NAMALWA (cell line): Measurements from ENCODE around the gene MMP24OS.
"Not testable (repeated sequence)": the region's sequence is repeated elsewhere in the genome, so short reads cannot be mapped to it uniquely, and the experiment has no call there.

Experiments
- DNase-seq: peaks from one replicate; pipeline ENCODE4 v3.0.0-alpha.2; 2015; ENCODE audit warnings: low spot score

The MMP24OS gene

DNA sequence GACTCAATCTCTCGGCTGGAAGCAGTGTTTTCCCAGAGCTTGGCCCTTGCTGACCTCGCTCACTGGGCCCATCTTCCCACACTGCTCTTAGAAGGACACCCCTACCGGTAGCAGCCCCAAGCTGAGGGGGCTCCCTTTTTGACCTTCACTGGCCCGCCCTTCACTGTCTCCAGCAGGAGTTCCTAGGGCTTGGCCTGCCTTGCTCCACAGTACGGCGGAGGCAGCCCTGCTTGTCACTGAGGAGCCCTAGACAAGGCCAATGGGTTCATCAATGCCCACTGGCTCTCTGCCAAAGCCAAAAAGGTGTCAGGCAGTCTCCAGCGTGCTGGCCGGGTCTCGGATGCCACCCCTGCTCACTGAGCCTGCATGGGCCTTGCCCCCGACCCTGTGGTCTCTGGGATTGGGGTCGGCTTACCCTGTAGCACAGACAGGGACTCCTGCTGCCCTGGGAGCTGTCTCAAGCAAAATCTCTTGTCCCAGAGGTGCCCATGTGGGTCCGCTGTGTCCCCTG lies 2.1 kb downstream of the MMP24OS start:
- DNase-seq = no peak

DNA sequence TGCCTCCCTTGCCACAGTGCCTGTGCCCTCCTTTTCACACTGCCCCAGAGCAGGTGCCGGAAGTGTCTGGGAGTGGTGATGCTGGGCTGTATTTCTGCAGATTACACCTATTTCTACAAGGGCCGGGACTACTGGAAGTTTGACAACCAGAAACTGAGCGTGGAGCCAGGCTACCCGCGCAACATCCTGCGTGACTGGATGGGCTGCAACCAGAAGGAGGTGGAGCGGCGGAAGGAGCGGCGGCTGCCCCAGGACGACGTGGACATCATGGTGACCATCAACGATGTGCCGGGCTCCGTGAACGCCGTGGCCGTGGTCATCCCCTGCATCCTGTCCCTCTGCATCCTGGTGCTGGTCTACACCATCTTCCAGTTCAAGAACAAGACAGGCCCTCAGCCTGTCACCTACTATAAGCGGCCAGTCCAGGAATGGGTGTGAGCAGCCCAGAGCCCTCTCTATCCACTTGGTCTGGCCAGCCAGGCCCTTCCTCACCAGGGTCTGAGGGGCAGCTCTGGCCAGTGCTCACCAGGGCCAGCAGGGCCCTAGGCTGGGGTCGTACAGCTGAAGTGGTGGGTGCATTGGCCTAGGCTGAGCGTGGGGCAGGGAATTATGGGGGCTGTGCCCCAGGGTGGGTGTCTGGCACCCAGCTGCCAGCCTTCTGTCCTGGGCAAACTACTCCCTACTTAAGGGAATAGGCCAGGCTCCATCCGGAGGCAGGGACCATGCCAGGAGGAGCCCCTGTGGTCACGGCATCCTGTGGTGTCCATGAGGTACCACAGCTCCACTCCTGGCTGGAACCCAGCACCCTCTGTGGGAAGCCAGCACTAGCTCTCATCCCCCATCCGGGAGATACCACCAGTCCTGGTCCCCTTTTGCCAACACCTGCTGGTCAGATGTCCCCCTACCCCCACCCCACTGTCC lies 3.5 kb downstream of the MMP24OS start:
- no peak for DNase-seq

DNA sequence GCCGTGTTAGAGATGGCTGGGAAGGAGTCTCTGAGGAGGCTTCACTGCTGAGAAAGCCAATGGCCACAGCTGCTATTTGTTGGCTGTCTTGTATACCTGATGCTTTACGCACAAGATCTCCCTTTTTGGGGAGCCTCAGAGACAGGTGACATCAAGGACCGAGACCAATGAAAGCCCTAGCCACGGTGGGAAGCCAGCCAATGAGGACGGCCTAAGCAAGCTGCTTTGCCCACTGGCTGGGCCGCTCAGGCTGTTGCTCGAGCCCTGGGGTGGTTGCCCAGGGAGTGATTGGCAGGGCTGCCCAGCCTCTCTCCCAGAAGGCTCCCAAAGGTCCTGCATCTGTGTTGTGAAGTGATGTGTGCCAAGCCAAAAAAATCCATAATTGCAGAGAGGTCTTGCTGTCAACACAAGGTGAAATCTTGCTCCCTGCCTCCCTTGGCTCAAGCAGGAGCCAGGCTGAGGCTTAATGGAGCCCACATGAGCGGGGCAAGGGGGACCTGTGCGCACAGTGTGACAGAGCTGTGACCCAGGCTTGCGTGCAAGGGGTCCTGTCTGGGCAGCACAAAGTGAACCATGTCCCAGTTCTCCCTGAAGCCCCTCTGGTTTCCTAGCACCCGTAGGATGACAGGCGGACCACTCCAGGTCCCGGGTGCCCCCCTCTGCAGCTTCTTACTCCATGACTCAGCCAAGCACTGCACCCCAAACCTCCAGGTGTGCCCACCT lies 4.3 kb downstream of the MMP24OS start:
- no peak for DNase-seq

DNA sequence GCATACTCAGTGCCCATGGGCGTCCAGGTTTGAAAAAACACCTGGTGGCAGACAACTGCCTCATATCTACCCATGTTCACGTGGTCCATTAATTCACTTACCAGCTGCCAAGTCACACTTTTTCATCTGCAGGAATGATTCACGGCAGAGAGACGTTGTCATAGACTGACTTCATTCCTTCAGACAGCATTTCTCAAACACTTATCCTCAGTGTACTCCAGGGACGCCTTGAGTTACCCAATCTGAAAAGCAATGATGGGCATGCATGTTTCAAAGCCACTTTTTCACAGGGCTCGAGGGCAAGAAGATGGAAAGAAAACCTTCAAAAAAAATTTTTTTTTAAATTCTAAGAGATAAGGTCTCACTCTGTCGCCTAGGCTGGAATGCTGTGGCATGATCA lies 6.0 kb downstream of the MMP24OS start:
- DNase-seq = no peak

DNA sequence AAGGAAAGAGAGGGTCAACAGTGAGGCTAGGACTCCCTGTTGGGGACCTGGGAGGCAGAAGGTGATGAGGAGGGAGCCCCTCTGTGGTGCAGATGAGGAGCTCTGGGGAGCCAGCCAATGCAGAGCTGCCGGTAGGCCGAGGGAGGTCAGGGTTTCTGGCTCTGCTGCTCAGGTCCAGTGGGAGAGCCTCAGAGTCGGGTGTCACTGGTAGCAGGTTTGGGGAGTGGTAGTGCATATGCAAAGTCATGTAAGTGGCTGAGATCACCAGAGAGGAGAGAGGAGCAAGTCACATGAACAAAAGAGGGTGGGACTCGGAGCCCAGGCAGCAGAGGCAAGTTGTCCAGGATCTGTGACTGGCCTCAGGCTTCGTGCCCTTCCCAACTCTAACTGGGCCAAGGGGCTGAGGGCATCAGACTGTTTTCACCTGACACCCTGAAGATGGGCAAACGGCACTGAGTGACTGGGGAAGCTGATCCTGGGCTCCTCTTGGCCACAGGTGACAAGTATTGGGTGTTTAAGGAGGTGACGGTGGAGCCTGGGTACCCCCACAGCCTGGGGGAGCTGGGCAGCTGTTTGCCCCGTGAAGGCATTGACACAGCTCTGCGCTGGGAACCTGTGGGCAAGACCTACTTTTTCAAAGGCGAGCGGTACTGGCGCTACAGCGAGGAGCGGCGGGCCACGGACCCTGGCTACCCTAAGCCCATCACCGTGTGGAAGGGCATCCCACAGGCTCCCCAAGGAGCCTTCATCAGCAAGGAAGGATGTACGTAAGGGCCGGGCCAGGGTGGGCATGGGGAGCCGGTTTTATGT lies 6.6 kb downstream of the MMP24OS start:
- no peak for DNase-seq

DNA sequence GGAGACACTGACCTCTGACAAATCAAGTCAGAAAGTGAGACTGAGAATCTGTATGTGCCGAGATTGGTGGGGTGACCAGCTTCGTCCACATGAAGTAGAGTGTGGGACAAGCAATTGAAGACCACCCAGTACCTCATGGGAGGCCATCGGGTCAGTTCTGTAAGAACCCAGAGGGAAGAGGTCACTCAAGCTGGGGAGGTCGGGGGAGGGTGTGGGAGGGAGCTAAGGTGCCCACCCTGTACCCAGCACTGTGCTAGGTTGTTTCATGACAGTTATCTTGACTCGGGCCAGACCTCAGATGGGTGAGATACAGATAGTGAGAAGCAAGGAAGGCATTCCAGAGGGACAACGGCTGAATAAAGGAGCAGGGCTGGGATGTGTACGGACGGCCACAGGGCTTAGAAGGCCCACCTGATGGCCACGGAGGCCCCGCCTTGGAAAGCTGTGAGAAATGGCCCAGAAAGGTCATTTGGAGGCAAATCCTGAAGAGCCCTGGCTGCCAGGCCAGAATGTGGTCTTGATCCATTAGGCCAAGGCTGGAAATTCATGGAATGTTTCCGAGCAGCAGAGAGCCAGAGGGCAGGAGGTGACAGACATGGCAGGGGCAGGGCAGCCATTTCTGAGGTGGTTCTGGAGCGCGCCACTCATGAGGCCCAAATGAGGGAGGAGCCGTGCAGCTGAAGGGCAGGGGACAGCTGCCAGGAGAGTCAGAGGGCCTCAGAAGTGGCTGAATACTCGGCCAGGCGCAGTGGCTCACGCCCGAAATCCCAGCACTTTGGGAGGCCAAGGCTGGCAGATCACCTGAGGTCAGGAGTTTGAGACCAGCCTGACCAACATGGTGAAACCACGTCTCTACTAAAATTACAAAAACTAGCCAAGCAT lies 7.7 kb downstream of the MMP24OS start:
- DNase-seq = no peak

DNA sequence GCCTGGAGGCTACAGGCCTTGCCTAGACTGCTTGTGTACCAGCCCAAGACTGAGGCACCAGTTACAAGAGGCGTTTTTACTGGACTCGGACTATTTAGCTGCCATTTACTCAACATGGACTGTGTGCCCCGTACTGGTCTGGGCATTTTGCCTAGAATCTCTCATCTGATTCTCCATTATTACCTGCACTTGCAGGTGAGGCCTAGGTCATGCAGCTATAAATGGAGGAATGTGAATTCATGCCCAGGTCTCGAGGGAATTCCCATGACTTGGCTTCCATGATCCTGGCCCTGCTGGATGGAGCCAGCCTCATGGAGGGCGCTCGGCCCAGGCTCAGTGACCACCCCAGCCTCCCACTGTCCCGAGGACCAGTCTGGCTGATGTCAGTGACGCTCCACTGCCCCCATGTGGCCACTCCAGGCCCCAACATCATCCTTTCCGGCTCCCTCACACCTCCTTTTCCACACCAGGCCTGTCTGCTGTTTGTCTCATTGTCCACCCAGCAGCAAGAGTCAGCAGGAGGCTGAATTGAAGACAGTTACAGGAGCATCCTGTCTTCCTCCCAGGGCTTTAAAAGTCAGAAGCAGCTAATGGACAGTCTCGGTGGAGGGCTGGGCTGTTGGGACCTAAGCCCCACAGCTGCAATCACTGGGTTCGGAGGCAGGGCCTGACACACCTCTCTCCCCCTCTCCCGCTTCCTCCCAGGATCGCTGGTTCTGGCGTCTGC lies 8.7 kb downstream of the MMP24OS start:
- DNase-seq = peak; percentile 68

DNA sequence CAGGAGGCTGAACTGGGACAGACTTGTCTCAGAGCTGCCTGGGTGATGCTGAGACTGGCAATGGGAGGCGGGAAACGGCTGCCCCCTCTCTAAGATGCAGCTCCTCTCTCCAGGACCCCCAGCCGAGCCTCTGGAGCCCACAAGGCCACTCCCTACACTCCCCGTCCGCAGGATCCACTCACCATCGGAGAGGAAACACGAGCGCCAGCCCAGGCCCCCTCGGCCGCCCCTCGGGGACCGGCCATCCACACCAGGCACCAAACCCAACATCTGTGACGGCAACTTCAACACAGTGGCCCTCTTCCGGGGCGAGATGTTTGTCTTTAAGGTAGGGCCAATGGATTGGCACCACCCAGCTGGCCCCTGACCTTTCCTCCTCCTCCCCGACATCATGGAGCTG lies 10.8 kb downstream of the MMP24OS start:
- no peak for DNase-seq

DNA sequence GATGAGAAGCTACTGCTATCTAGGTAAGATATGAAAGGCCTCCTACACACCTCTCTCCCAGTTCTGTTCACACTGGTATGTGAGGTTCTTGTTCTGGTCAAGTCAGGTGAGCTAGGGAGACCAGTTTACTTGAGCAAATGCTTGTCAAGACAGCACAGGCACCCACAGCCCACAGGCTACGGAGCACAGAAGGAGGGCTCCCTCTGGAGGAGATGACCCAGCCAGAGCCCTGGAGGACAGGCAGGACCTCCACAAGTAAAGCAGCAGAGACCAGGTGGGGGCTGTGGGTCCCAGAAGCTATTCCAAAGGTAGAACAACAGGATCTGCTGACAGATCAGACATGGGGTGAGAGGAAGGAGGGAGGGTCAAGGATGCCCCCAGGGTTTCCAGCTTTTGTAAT lies 13.2 kb downstream of the MMP24OS start:
- no peak for DNase-seq

DNA sequence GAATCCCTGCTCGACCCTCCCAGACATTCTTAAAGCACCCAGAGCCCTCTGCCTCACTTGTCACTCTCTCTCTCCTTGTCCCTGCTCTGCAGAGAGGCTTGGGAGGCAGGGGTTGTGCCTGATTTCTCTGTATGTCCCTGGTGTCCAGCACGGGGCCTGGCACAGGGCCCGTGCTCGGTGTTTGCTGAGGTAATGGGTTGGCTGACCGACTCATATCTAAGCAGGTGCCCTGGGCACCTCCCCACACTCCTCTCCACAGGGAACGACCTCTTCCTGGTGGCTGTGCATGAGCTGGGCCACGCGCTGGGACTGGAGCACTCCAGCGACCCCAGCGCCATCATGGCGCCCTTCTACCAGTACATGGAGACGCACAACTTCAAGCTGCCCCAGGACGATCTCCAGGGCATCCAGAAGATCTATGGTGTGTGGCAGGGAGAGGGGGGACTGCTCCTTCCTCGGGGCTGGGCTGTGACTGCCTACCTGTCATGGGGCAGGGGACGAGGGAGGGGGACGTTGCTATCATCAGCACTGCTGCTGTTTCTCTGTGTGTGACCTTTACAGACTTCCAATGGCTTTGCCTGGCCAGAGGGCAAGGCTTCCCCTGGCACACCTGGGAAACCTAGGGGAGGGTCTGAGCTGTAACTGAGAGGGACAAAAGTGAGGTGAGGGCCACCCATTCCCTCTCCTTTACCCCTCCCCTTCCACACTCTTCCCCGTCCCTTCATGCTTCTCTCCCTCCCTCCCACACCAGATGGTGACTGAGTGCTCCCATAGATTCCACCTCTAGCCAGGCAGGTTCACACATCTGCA lies 14.2 kb downstream of the MMP24OS start:
- DNase-seq = no peak

DNA sequence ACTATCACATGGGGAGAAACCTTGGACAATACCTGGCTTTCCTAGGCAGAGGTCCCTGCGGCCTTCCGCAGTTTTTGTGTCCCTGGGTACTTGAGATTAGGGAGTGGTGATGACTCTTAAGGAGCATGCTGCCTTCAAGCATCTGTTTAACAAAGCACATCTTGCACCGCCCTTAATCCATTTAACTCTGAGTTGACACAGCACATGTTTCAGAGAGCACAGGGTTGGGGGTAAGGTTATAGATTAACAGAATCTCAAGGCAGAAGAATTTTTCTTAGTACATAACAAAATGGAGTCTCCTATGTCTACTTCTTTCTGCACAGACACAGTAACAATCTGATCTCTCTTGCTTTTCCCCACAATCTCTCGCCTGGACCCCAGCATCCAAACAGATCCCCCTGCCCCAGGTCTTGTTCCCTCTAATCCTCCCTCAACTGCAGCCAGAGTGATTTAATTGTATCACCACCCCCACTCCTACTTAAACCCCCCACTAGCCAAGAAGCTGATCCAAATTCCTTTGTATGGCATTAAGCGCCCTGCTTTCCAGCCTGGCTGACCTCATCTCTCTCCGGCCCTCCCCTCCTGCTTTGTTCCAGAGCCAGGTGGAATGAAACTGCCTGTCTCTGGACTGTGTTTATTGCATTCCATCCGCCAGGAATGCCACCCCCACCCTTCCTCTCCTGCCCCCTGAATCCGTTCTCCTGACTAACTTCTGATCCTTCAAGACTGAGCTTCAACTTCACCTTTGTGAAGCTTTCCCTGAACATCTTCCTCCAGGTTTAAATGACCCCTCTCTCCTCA lies 15.0 kb downstream of the MMP24OS start:
- not testable (repeated sequence) for DNase-seq

DNA sequence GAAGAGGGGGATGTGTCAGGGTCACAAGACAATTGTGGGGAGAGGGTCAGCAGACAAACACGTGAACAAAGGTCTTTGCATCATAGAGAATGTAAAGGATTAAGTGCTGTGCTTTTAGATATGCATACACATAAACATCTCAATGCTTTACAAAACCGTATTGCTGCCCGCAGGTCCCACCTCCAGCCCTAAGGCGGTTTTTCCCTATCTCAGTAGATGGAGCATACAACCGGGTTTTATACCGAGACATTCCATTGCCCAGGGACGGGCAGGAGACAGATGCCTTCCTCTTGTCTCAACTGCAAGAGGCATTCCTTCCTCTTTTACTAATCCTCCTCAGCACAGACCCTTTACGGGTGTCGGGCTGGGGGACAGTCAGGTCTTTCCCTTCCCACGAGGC lies 15.6 kb downstream of the MMP24OS start:
- DNase-seq = not testable (repeated sequence)

DNA sequence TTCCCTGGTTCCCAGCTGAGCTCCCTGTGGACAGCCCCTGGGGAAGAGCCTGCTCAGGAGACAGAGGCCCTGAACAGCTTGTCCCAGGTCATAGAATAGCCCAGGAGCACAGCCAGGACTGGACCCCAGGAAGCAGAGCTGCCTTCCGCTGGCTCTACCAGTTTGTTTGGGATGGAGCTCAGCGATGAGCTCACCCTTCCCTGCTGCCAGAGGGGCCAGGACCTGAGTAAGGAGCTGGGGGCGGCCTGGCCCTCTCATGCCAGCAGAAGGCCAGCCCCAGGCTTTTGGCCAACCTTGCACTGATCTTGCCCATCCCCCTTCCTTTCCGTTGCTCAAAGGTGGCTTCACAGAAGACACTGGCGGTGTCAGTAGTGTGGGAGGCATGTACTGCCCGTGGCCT lies 17.5 kb downstream of the MMP24OS start:
- DNase-seq = no peak

DNA sequence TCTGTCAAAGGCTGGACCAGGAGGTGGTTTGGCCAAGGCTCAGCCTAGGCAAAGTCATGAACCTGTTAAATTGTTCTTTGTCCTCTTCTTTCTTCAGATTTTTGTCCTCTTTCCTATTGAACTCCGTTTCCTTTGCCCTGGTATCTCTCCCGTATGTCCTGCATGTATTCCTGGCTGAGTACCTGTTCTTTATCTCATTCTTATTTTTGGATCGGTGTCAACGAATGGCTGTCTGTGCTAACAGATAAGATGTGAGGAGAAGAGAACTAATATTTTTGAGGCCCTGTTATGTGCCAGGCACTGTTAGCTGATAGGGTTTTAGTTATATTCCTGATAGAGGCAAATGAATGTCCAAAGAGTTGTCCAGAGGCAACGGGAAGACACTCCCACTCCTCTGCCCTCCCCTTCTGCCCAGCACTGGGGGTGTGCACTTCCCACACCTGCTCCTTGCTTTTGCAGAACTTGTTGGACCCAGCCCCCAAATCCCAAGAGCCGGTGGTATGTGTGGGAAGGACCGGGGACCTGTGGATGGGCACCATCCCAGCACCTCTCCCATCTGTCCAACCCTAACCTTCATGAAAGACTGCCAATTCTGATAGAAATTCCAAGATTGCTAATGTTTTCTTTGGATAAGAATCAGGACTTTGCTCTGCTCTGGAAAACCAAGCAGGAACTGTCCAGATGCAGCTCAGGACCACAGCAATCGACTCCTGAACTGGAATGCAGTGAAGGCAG lies 20.6 kb downstream of the MMP24OS start:
- no peak for DNase-seq

DNA sequence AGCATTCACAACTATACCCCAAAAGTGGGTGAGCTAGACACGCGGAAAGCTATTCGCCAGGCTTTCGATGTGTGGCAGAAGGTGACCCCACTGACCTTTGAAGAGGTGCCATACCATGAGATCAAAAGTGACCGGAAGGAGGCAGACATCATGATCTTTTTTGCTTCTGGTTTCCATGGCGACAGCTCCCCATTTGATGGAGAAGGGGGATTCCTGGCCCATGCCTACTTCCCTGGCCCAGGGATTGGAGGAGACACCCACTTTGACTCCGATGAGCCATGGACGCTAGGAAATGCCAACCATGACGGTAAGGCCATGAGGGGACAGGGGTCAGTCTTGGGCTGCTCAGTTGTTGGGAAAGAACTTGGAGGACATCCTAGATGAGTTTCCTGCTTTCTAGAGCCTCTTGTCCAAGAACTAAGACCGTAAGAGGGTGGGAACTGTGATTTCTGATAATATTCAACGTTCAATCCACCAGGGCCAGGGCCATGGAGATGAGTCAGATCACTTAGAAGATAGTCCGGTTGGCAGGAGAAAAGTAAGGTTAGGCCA lies 23.4 kb downstream of the MMP24OS start:
- DNase-seq = no peak

DNA sequence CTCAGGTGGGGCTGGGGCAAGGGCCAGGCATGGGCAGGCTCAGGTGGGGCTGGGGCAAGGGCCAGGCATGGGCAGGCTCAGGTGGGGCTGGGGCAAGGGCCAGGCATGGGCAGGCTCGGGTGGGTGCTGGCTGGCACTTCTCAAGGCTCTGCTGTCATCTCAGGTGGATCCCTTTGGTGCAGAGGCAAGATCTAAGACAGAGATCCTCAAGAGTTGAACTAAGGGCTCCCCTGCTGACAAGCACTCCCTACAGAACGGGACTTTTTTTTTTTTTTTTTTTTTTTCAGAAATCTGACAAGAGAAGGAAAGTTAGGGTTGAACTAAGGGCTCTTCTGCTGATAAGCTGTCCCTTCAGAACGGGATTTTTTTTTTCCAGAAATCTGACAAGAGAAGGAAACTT lies 24.9 kb downstream of the MMP24OS start:
- no peak for DNase-seq

DNA sequence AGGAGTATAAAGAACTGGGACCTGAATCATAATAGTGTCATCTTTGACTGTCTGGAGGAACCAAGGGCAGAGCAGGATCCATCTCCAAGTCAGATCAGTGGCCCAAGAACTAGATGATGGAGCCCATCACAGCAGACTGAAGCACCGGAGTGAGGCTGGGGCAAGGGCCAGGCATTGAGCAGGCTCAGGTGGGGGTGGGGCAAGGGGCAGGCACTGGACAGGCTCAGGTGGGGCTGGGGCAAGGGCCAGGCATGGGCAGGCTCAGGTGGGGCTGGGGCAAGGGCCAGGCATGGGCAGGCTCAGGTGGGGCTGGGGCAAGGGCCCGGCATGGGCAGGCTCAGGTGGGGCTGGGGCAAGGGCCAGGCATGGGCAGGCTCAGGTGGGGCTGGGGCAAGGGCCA lies 25.3 kb downstream of the MMP24OS start:
- DNase-seq = not testable (repeated sequence)

DNA sequence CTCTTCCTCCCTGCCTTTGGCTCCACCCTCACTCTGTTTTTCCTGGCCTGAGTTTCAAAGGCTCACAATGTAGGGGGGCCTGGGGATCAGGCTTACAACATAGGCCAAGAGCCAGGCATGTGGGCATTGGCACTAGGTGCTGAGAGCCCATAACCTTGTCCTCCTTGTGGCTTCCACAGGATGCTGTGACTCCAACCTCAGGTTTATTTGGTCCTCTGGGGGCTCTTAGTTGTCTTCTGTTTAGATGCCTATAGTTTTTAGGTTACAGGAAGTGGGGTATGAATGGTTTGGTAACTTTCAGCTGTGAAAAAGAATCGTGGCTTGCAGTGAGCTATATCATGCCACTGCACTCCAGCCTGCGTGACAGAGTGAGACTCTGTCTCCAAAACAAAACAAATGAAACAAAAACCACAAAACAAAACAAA lies 25.9 kb downstream of the MMP24OS start:
- DNase-seq = no peak
